MCF 10A (cell line): ENCODE data around the gene CPNE9. TPM values are rescaled to one million over a fixed set of nuclear protein-coding genes. Genes with fewer than 3 reads are reported as not detected.

Experiments used
- BruUV-seq: library from RNA; stranded (reverse); fragments of 400-500 nt; replicated peaks from 2 replicates; lab custom pipeline; 2021; lab: Mats Ljungman, UMichigan
- CTCF ChIA-PET: fragments of 300-600 bp; sonication (Branson Sonifier 250); formaldehyde crosslinking; extraction: SDS; loops from one replicate; lab custom pipeline; 2021; ENCODE audit warnings: antibody characterized with exemption, inconsistent platforms; lab: Yijun Ruan, JAX
- POLR2A ChIA-PET: fragments of 300-600, 350-650 bp; sonication (Branson Sonifier 250); formaldehyde crosslinking; extraction: SDS; loops from one replicate; lab custom pipeline; 2020; ENCODE audit warnings: antibody characterized with exemption, inconsistent platforms; lab: Yijun Ruan, JAX
- DNase-seq: peaks from one replicate; pipeline ENCODE4 v3.0.0-alpha.2; 2018; ENCODE audit not compliant: unreplicated experiment
- H3K27ac Mint-ChIP-seq: one replicate; pipeline ENCODE4 v1.8.0; 2022; ENCODE audit warnings: mild to moderate bottlenecking, low read depth, mixed read lengths; ENCODE audit not compliant: unreplicated experiment
- H3K27me3 Mint-ChIP-seq: one replicate; pipeline ENCODE4 v1.8.0; 2022; ENCODE audit warnings: mixed read lengths; ENCODE audit not compliant: insufficient read depth, unreplicated experiment
- H3K36me3 Mint-ChIP-seq: one replicate; pipeline ENCODE4 v1.8.0; 2022; ENCODE audit warnings: mild to moderate bottlenecking, moderate library complexity, mixed read lengths; ENCODE audit not compliant: insufficient read depth, unreplicated experiment
- H3K4me1 Mint-ChIP-seq: one replicate; pipeline ENCODE4 v1.8.0; 2022; ENCODE audit warnings: mixed read lengths; ENCODE audit not compliant: insufficient read depth, unreplicated experiment
- H3K4me3 Mint-ChIP-seq: one replicate; pipeline ENCODE4 v1.8.0; 2022; ENCODE audit warnings: mild to moderate bottlenecking, moderate library complexity, mixed read lengths; ENCODE audit not compliant: unreplicated experiment
- H3K9me3 Mint-ChIP-seq: one replicate; pipeline ENCODE4 v1.8.0; 2022; ENCODE audit warnings: mixed read lengths; ENCODE audit not compliant: unreplicated experiment
- CTCF ChIP-seq: fragments of 200-600 bp; IDR thresholded peaks from one replicate; pipeline ENCODE4 v1.8.0; 2022; ENCODE audit warnings: antibody characterized with exemption, mild to moderate bottlenecking; ENCODE audit not compliant: unreplicated experiment
- intact Hi-C: fragments of 100-400 bp; cut with micrococcal nuclease; formaldehyde crosslinking; loops from 2 replicates; pipeline ENCODE4 v1.14.1; 2022
- total RNA-seq: library from RNA; stranded (reverse); gene quantifications from 2 replicates; pipeline ENCODE4 v1.2.3, GENCODE V29; 2022

CPNE9 gene
- total RNA-seq, 1 experiment from 2014 or later: not detected

GRCh38 chr3:9698293-9698692 is 5.3 kb upstream of the CPNE9 start:
- Mint-ChIP-seq H3K36me3 (peaks cover 8% of the 10 kb centered on the region), H3K4me1 (no peaks in the 10 kb centered on the region), H3K27ac (no peak overlapping the region), H3K4me3 (no peak overlapping the region), H3K9me3 (no peaks in the 10 kb centered on the region), H3K27me3 (no peaks in the 10 kb centered on the region)
- ChIA-PET POLR2A (no interaction called here), CTCF (interaction anchor here (0.6 to 0.7 kb wide), 2 partner anchors 378 to 571 kb away, joined by 3 to 5 read pairs; no protein-coding TSS in a partner anchor)
- BruUV-seq: no TSS peak
- intact Hi-C loops: no loop called here
- no peak for TF ChIP-seq CTCF
- no peak for DNase-seq

GRCh38 chr3:9700536-9700935 is 3.1 kb upstream of the CPNE9 start:
- H3K27ac Mint-ChIP-seq: no peak overlapping the region
- TF ChIP-seq CTCF: no peak
- no TSS peak for BruUV-seq
- H3K4me3 Mint-ChIP-seq: no peak overlapping the region
- no peaks in the 10 kb centered on the region for H3K4me1 Mint-ChIP-seq
- ChIA-PET CTCF (interaction anchor here (1.5 kb wide), 1 partner anchor 10 kb away, joined by 8 read pairs; no protein-coding TSS in a partner anchor), POLR2A (interaction anchor here (1.2 kb wide), 1 partner anchor 10 kb away, joined by 3 read pairs; no protein-coding TSS in a partner anchor)
- no peak for DNase-seq
- intact Hi-C loops: no loop called here
- no peaks in the 10 kb centered on the region for H3K27me3 Mint-ChIP-seq
- H3K36me3 Mint-ChIP-seq: peaks cover 8% of the 10 kb centered on the region
- no peaks in the 10 kb centered on the region for H3K9me3 Mint-ChIP-seq

GRCh38 chr3:9701006-9701405 is 2.6 kb upstream of the CPNE9 start:
- H3K36me3 Mint-ChIP-seq: peaks cover 8% of the 10 kb centered on the region
- no peaks in the 10 kb centered on the region for H3K9me3 Mint-ChIP-seq
- no TSS peak for BruUV-seq
- DNase-seq: no peak
- no peak overlapping the region for H3K4me3 Mint-ChIP-seq
- CTCF ChIA-PET: interaction anchor here (2.9 kb wide), 1 partner anchor 14 kb away, joined by 13 read pairs; no protein-coding TSS in a partner anchor
- intact Hi-C loops: no loop called here
- H3K4me1 Mint-ChIP-seq: no peaks in the 10 kb centered on the region
- H3K27ac Mint-ChIP-seq: no peak overlapping the region
- POLR2A ChIA-PET: no interaction called here
- no peak for TF ChIP-seq CTCF
- H3K27me3 Mint-ChIP-seq: peaks cover 4% of the 10 kb centered on the region

GRCh38 chr3:9701711-9702110 is 1.9 kb upstream of the CPNE9 start:
- Mint-ChIP-seq H3K27ac (no peak overlapping the region), H3K9me3 (no peaks in the 10 kb centered on the region), H3K4me3 (no peak overlapping the region), H3K4me1 (no peaks in the 10 kb centered on the region), H3K36me3 (peaks cover 8% of the 10 kb centered on the region), H3K27me3 (peaks cover 11% of the 10 kb centered on the region)
- intact Hi-C loops: no loop called here
- no peak for TF ChIP-seq CTCF
- ChIA-PET POLR2A (no interaction called here), CTCF (interaction anchor here (2.9 kb wide), 1 partner anchor 13 kb away, joined by 13 read pairs; no protein-coding TSS in a partner anchor)
- no TSS peak for BruUV-seq
- no peak for DNase-seq
